ENCODE data around the gene ECE2. TPM values are rescaled to one million over a fixed set of nuclear protein-coding genes. Genes with fewer than 3 reads are reported as not detected.

The ECE2 gene
- total RNA-seq, 1 donor from 2014 or later: not detected

DNA sequence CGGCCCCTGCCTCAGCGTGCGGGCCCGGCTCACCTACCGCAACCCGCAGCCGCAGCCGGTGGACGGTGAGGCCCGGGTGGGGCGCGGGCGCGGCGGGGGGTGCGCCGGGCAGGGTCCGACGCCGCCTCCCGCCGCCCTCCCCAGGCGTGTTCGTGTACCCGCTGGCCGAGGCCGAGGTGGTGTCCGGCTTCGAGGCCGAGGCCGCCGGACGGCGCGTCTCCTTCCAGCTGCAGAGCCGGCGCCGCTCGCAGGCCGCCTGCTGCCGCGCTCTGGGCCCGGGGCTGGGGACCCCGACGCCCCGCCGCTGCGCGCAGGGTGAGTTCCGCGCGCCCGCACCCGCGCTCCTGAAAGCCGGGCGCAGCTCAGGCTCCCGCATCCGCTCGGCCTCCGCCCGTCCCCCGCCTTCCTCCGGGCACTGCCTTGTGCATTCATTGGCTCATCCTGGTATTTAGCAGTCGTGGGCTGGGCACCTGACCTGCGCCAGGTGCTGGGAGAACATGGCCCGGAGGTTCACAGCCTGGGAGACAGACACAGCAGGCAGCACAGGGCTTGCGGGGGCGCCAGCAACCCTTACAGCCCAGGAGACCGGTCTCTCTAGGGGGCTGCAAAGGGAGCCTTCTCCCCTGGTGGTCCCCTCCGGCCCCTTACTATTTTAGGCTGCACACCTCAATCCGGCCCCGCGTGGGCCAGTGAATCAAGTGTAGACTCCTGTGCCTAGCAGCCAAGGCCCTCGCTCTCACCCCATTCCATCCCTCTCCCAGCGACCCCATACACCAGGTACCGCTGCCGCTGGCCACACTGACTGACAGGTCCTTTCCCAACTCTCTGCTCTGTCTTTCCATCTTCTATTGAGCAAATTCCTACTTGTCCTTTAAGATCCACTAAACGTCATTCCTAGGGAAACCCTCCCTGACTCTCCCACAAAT, 45.0 kb upstream of the ECE2 start:
- TF ChIP-seq, protein P1, sequence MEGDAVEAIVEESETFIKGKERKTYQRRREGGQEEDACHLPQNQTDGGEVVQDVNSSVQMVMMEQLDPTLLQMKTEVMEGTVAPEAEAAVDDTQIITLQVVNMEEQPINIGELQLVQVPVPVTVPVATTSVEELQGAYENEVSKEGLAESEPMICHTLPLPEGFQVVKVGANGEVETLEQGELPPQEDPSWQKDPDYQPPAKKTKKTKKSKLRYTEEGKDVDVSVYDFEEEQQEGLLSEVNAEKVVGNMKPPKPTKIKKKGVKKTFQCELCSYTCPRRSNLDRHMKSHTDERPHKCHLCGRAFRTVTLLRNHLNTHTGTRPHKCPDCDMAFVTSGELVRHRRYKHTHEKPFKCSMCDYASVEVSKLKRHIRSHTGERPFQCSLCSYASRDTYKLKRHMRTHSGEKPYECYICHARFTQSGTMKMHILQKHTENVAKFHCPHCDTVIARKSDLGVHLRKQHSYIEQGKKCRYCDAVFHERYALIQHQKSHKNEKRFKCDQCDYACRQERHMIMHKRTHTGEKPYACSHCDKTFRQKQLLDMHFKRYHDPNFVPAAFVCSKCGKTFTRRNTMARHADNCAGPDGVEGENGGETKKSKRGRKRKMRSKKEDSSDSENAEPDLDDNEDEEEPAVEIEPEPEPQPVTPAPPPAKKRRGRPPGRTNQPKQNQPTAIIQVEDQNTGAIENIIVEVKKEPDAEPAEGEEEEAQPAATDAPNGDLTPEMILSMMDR (conservative IDR thresholded peaks at IDR 0.05): no peak
- H3K9me3 Mint-ChIP-seq: no peaks in the 10 kb centered on the region
- H3K27me3 Mint-ChIP-seq (ENCODE audit: low read depth): peaks cover 83% of the 10 kb centered on the region
- peak overlapping the region; percentile 84 for H3K4me3 Mint-ChIP-seq
- no peaks in the 10 kb centered on the region for H3K36me3 Mint-ChIP-seq (ENCODE audit: low read depth)
- H3K4me1 Mint-ChIP-seq: peaks cover 8% of the 10 kb centered on the region
- H3K27ac Mint-ChIP-seq (ENCODE audit: unreplicated experiment): no peak overlapping the region
- no peak for DNase-seq (ENCODE audit: low read depth, low spot score)

DNA sequence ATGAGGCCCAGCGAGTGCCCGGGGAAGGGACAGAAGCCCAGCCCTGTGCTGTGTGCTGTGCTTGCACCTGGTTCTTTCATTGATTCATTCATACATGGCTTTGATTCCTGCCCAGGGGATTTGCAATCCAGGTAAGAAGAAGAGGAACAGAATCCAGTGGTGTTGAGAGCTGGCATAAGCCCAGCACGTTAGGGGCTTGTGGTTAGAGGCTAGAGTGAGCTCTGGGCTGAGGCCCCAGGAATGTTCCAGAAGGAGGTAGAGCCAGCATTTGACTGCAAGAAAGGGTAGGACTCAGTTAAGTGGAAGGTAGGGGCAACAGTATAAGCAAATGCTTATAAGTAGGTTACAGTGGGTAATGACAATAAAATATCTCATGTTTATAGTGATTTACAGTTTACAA, 44.2 kb upstream of the ECE2 start:
- H3K27me3 Mint-ChIP-seq (ENCODE audit: low read depth): peaks cover 76% of the 10 kb centered on the region
- no peak for DNase-seq (ENCODE audit: low read depth, low spot score)
- TF ChIP-seq, protein P1 (conservative IDR thresholded peaks at IDR 0.05): no peak
- H3K27ac Mint-ChIP-seq (ENCODE audit: unreplicated experiment): no peak overlapping the region
- peak overlapping the region; percentile 84 for H3K4me3 Mint-ChIP-seq
- no peaks in the 10 kb centered on the region for H3K36me3 Mint-ChIP-seq (ENCODE audit: low read depth)
- no peaks in the 10 kb centered on the region for H3K9me3 Mint-ChIP-seq
- peaks cover 8% of the 10 kb centered on the region for H3K4me1 Mint-ChIP-seq

DNA sequence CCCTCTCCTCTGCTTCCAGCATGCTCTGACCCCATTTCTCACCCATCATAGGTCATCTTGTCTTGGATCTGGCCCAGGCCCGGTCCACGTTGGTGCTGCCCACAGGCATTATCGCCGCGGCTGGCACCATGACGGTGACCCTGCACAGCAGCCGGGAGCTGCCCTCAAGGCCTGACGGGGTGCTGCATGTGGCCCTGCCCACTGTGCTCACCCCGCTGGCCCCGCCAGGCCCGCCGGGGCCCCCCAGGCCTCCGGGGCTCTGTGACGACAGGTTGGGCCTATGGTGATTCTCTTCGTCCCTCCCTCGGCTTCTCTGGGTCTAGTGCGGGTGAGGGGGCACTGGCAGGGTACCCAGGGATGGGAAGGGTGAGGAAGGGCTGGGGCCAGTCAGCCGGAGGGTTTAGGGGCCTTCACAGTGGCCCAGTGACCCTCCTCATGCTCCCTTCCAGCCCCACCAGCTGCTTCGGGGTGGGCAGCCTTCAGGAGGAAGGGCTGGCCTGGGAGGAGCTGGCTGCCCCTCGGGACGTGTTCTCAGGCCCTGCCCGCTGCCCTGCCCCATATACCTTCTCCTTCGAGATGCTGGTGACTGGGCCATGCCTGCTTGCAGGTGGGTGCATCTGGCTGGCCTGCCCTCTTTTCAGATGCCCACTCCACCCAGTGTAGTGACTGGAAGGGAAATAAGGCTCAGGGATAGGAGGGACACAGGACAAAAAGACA, 42.5 kb upstream of the ECE2 start:
- peaks cover 69% of the 10 kb centered on the region for H3K27me3 Mint-ChIP-seq (ENCODE audit: low read depth)
- no peaks in the 10 kb centered on the region for H3K36me3 Mint-ChIP-seq (ENCODE audit: low read depth)
- no peak overlapping the region for H3K4me3 Mint-ChIP-seq
- TF ChIP-seq, protein P1 (conservative IDR thresholded peaks at IDR 0.05): no peak
- H3K4me1 Mint-ChIP-seq: peaks cover 8% of the 10 kb centered on the region
- DNase-seq (ENCODE audit: low read depth, low spot score): no peak
- H3K27ac Mint-ChIP-seq (ENCODE audit: unreplicated experiment): no peak overlapping the region
- H3K9me3 Mint-ChIP-seq: no peaks in the 10 kb centered on the region

DNA sequence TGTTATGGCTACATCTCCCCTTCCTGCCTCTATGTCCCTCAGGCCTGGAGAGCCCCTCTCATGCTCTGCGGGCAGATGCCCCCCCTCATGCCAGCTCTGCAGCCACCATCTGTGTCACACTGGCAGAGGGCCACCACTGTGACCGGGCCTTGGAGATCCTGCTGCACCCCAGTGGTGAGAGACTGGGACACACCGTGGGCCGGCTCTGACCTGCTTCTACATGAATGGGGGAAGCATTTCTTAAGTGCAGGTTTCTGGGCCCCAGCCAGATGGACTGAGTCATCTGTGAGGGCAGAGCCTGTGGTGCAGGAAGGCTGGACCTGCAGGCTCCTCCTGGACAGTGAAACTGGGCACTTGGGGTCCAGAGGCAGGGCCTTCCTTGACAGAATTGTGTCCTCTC, 41.6 kb upstream of the ECE2 start:
- peaks cover 60% of the 10 kb centered on the region for H3K27me3 Mint-ChIP-seq (ENCODE audit: low read depth)

DNA sequence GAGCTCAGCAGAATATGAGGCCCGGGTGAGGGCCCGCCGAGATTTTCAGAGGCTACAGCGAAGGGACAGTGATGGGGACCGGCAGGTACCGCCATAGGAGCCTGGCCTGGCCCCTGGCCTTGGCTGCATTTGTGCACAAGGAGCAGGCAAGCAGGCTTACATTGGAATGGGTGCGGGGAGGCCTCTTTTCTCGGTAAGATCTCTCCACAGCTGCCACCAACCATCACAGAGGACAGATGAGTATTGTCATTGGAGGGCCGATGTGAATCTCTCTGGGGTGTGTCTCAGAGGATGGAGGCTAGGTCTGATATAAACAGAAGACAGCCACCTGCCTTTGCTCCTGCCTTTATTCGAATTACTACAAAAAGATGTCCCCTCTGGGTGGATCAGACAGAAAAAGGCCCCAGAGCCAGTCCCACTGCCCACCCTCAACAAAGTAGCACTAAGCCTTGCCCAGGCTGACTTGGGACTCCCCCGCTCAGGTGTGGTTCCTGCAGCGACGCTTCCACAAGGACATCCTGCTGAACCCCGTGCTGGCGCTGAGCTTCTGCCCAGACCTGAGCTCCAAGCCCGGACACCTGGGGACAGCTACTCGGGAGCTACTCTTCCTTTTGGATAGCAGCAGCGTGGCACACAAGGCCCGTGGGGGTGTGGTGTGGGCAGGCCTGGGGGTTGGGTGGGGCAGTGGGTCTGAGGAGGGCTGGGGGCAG, 41.0 kb upstream of the ECE2 start:
- H3K27ac Mint-ChIP-seq (ENCODE audit: unreplicated experiment): no peak overlapping the region
- TF ChIP-seq, protein P1 (conservative IDR thresholded peaks at IDR 0.05): no peak
- peaks cover 55% of the 10 kb centered on the region for H3K27me3 Mint-ChIP-seq (ENCODE audit: low read depth)
- peaks cover 8% of the 10 kb centered on the region for H3K4me1 Mint-ChIP-seq
- no peak overlapping the region for H3K4me3 Mint-ChIP-seq
- no peak for DNase-seq (ENCODE audit: low read depth, low spot score)
- H3K36me3 Mint-ChIP-seq (ENCODE audit: low read depth): no peaks in the 10 kb centered on the region
- no peaks in the 10 kb centered on the region for H3K9me3 Mint-ChIP-seq

More for the DNA sequence above, 41.6 kb upstream of the ECE2 start:
- H3K9me3 Mint-ChIP-seq: no peaks in the 10 kb centered on the region
- H3K36me3 Mint-ChIP-seq (ENCODE audit: low read depth): no peaks in the 10 kb centered on the region
- DNase-seq (ENCODE audit: low read depth, low spot score): no peak
- TF ChIP-seq, protein P1 (conservative IDR thresholded peaks at IDR 0.05): no peak
- H3K27ac Mint-ChIP-seq (ENCODE audit: unreplicated experiment): no peak overlapping the region
- H3K4me3 Mint-ChIP-seq: no peak overlapping the region
- peaks cover 8% of the 10 kb centered on the region for H3K4me1 Mint-ChIP-seq
